Mammary epithelial cell (primary cell): ENCODE measurements around the gene PTPRM.

ENCODE experiments used
- CTCF ChIP-seq, 2 donors: IDR thresholded peaks in 1 of 2; conservative IDR thresholded peaks in 1 of 2; 2 replicates each; pipeline ENCODE4 v1.5.1; 2011 to 2012; ENCODE audit warnings: inconsistent platforms in 2 of 2, low read length in 2 of 2, mild to moderate bottlenecking in 2 of 2, control low read depth in 1 of 2, low read depth in 1 of 2; ENCODE audit not compliant: insufficient read depth in 1 of 2; ENCODE audit errors: extremely low read depth in 1 of 2
- EZH2 ChIP-seq: IDR thresholded peaks from 2 replicates; pipeline ENCODE4 v1.6.1; 2012; ENCODE audit warnings: low read length, inconsistent platforms, borderline replicate concordance

- no peak for TF ChIP-seq CTCF (conservative IDR thresholded peaks at IDR 0.05 in 1 of 2, IDR thresholded peaks at IDR 0.05 in 1 of 2; ENCODE audit: extremely low read depth in 1 of 2, insufficient read depth in 1 of 2, low read depth in 1 of 2, low read length in 2 of 2)
- TF ChIP-seq EZH2: no peak
Measured at GRCh38 chr18:8249811-8250210, 682.7 kb downstream of the PTPRM start.
